Measurements from ENCODE around the gene MALSU1. TPM values are rescaled to one million over a fixed set of nuclear protein-coding genes. Genes with fewer than 3 reads are reported as not detected.

Gene MALSU1
- polyA plus RNA-seq, 3 donors from 2014 or later: 44.5 to 64.8 (median 47.6) TPM

Other genes starting within 250 kb of the MALSU1 start
- gene KLHL7, start 193.6 kb upstream of the MALSU1 start, polyA plus RNA-seq: 10 to 100 TPM; 21.9 to 38.9 (median 27.7) TPM
- 10 to 100 TPM; 48.7 to 64.0 (median 53.5) TPM for gene NUP42, start 117.3 kb upstream of the MALSU1 start, polyA plus RNA-seq
- not detected for gene GPNMB, start 52.6 kb upstream of the MALSU1 start, polyA plus RNA-seq
- gene IGF2BP3, start 171.2 kb downstream of the MALSU1 start, polyA plus RNA-seq: under 1 TPM in 1 of 3 donors, not detected in 2; 0.76 TPM
- gene TRA2A, start 232.6 kb downstream of the MALSU1 start, polyA plus RNA-seq: 10 to 100 TPM; 34.8 to 44.0 (median 40.6) TPM